GM12801 (cell line): Measurements from ENCODE around the gene FCGR2B.

ENCODE experiments used
- TF ChIP-seq, protein P1 (sequence below): IDR thresholded peaks from one replicate; pipeline ENCODE4 v1.5.1; 2011; ENCODE audit warnings: control low read depth; ENCODE audit not compliant: insufficient read length; ENCODE audit errors: extremely low read depth

FCGR2B gene

DNA sequence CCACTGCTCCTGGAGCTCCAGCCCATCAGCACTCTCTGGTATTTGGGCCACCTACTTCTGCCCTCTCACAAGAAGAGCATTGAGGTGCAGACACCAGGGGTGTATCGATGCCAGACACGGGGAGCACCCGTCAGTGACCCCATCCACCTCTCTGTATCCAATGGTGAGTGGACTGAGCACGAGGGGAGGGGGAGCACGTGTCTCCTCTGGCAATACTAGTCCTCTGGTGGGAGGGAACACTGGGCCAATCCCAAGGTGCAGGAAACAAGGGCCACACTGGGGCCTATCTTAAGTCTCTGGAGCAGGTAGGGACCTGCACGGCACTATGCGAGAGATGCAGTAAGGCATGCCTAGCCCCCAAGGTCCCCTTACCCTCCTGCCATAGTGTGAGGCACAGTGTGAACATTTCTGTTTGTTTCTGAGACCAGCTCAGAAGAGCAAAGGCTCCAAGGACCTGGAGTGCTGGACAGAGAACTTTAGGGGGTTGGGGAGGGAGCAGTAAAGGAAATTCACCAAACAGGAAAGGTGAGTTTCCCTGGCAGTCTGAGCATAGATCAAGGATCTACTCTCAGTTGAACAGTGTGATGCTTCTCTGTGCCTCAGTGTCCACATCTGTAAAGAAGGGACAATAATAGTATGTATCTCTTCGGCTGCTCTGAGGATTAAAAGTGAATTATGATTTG lies 60.7 kb downstream of the FCGR2B start:
- TF ChIP-seq, protein P1, sequence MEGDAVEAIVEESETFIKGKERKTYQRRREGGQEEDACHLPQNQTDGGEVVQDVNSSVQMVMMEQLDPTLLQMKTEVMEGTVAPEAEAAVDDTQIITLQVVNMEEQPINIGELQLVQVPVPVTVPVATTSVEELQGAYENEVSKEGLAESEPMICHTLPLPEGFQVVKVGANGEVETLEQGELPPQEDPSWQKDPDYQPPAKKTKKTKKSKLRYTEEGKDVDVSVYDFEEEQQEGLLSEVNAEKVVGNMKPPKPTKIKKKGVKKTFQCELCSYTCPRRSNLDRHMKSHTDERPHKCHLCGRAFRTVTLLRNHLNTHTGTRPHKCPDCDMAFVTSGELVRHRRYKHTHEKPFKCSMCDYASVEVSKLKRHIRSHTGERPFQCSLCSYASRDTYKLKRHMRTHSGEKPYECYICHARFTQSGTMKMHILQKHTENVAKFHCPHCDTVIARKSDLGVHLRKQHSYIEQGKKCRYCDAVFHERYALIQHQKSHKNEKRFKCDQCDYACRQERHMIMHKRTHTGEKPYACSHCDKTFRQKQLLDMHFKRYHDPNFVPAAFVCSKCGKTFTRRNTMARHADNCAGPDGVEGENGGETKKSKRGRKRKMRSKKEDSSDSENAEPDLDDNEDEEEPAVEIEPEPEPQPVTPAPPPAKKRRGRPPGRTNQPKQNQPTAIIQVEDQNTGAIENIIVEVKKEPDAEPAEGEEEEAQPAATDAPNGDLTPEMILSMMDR = no peak

DNA sequence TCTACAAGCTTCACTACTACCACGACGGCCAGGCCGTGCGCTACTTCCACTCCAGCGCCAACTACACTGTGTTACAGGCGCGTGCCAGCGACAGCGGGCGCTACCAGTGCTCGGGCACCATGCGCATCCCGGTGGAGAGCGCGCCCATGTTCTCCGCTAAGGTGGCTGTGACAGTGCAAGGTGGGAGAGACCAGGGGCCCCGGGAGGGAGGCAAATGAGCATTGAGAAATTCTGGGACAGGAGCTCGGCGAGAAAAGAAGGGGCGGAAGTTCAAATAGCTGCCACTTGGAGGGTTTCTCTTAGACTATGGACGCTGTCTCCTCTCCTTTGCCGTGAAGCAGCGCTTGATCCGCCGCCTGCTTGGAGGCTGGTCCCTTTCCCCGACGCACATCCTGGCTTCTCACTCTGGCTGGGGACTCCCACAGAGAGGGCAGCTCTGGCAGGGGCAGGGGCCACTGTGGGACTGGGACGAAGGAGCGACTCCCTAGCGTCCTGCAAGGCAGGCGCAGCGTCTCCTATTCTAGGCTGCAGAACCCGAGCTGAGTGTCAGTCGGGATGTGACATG lies 63.0 kb downstream of the FCGR2B start:
- TF ChIP-seq, protein P1 = no peak

DNA sequence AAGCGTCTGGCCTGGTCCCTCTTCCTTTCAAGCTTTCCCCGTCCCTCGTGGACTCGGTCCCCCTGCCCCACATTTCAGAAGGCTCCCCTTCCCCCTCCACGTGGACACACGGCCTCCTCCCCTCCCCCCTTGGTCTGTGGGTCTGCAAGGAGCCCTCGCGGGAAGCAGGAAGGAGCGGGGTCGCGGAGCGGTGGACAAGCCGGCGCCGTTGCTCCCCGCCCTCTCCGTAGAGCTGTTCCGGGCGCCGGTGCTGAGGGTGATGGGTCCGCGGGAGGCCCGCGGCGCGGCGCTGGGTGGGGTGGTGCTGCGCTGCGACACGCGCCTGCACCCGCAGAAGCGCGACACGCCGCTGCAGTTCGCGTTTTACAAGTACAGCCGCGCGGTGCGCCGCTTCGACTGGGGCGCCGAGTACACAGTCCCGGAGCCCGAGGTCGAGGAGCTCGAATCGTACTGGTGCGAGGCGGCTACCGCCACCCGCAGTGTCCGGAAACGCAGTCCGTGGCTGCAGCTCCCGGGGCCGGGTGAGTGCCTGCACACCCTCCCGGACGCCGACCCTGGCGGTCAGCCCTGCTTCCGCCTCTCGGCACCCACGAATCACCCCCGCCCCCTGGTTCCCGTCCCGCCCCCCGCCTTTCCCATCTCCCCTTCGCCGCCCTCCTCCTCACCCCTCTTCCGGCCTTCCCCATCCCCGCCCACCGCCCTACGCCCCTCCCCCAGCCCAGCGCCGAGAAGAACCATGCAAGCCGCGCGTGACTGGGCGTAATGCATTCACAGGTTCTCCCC lies 63.7 kb downstream of the FCGR2B start:
- TF ChIP-seq, protein P1 = no peak

DNA sequence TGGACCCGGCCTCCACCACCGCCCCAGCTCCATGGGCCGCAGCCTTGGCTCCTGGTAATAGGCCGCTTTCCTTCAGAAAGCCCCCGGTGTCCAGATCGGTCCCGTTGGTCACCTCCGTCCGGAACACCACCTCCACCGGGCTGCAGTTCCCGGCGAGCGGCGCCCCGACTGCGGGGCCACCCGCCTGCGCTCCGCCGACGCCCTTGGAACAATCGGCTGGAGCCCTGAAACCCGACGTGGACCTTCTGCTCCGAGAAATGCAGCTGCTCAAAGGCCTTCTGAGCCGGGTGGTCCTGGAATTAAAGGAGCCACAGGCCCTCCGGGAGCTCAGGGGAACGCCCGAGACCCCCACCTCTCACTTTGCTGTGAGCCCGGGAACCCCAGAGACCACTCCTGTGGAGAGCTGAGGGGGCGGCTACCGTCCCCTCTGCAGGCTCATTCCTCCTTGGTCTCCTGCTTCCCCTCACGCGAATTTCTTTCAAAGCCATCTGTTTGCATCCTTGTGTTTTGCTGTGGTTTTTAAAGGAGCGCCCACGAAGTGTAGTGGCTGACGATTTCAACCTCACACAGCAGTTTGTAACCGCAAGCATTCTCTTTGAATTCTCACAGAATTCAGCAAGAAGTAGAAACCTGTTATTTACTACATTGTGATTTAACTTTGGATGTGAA lies 64.4 kb downstream of the FCGR2B start:
- TF ChIP-seq, protein P1 = no peak
